ENCODE measurements around the gene MTUS2.

Gene MTUS2

GRCh38 chr13:29516012-29516411 lies 695.9 kb downstream of the MTUS2 start:
- peaks cover 93% of the 10 kb centered on the region for H3K36me3 ChIP-seq (ENCODE audit: control insufficient read depth, low read length)
- no peak overlapping the region for H3K4me2 ChIP-seq (ENCODE audit: low read length)
- no peaks in the 10 kb centered on the region for H4K20me1 ChIP-seq (ENCODE audit: control insufficient read depth, insufficient read depth, low read depth, low read length)
- H3K27ac ChIP-seq (ENCODE audit: low read depth, low read length): no peak overlapping the region
- H3K79me2 ChIP-seq (ENCODE audit: control insufficient read depth, low read length): no peaks in the 10 kb centered on the region
- no peaks in the 10 kb centered on the region for H3K9me2 ChIP-seq (replicated peaks; ENCODE audit: control insufficient read depth, low read length)
- no peaks in the 10 kb centered on the region for H3F3A ChIP-seq (ENCODE audit: control insufficient read depth, insufficient read depth)
- H3K4me1 ChIP-seq (ENCODE audit: control insufficient read depth, low read length): no peaks in the 10 kb centered on the region
- H3K27me3 ChIP-seq (ENCODE audit: control insufficient read depth, low read length): no peaks in the 10 kb centered on the region
- no peaks in the 10 kb centered on the region for H3K9me3 ChIP-seq (ENCODE audit: control insufficient read depth, insufficient read depth, low read length)
- TF ChIP-seq CTCF (IDR thresholded peaks at IDR 0.05; ENCODE audit: low read depth, low read length, poor library complexity, severe bottlenecking) (no peak), EZH2phosphoT487 (IDR thresholded peaks at IDR 0.05; ENCODE audit: borderline replicate concordance, low read length) (no peak)
- no peak overlapping the region for H3K4me3 ChIP-seq (ENCODE audit: low read length)

- Histone ChIP-seq H3K36me3 (ENCODE audit: control insufficient read depth, low read length) (peaks cover 98% of the 10 kb centered on the region), H3K27ac (ENCODE audit: low read depth, low read length) (no peak overlapping the region), H3K4me2 (ENCODE audit: low read length) (no peak overlapping the region), H4K20me1 (ENCODE audit: control insufficient read depth, insufficient read depth, low read depth, low read length) (no peaks in the 10 kb centered on the region), H3K4me1 (ENCODE audit: control insufficient read depth, low read length) (no peaks in the 10 kb centered on the region), H3K9me2 (replicated peaks; ENCODE audit: control insufficient read depth, low read length) (no peaks in the 10 kb centered on the region), H3F3A (ENCODE audit: control insufficient read depth, insufficient read depth) (no peaks in the 10 kb centered on the region), H3K9me3 (ENCODE audit: control insufficient read depth, insufficient read depth, low read length) (no peaks in the 10 kb centered on the region), H3K79me2 (ENCODE audit: control insufficient read depth, low read length) (no peaks in the 10 kb centered on the region), H3K4me3 (ENCODE audit: low read length) (no peak overlapping the region), H3K27me3 (ENCODE audit: control insufficient read depth, low read length) (no peaks in the 10 kb centered on the region)
- TF ChIP-seq EZH2phosphoT487 (IDR thresholded peaks at IDR 0.05; ENCODE audit: borderline replicate concordance, low read length) (no peak), CTCF (IDR thresholded peaks at IDR 0.05; ENCODE audit: low read depth, low read length, poor library complexity, severe bottlenecking) (no peak)
These were observed 696.7 kb downstream of the MTUS2 start for GRCh38 chr13:29516880-29517279.

- Histone ChIP-seq H3K4me2 (ENCODE audit: low read length) (no peak overlapping the region), H3K79me2 (ENCODE audit: control insufficient read depth, low read length) (no peaks in the 10 kb centered on the region), H4K20me1 (ENCODE audit: control insufficient read depth, insufficient read depth, low read depth, low read length) (no peaks in the 10 kb centered on the region), H3F3A (ENCODE audit: control insufficient read depth, insufficient read depth) (no peaks in the 10 kb centered on the region), H3K9me3 (ENCODE audit: control insufficient read depth, insufficient read depth, low read length) (no peaks in the 10 kb centered on the region), H3K27me3 (ENCODE audit: control insufficient read depth, low read length) (no peaks in the 10 kb centered on the region), H3K27ac (ENCODE audit: low read depth, low read length) (no peak overlapping the region), H3K4me1 (ENCODE audit: control insufficient read depth, low read length) (no peaks in the 10 kb centered on the region), H3K9me2 (replicated peaks; ENCODE audit: control insufficient read depth, low read length) (no peaks in the 10 kb centered on the region), H3K4me3 (ENCODE audit: low read length) (no peak overlapping the region), H3K36me3 (ENCODE audit: control insufficient read depth, low read length) (peaks cover 100% of the 10 kb centered on the region)
- TF ChIP-seq EZH2phosphoT487 (IDR thresholded peaks at IDR 0.05; ENCODE audit: borderline replicate concordance, low read length) (no peak), CTCF (IDR thresholded peaks at IDR 0.05; ENCODE audit: low read depth, low read length, poor library complexity, severe bottlenecking) (no peak)
These were observed 699.8 kb downstream of the MTUS2 start for GRCh38 chr13:29519921-29520320.

GRCh38 chr13:29520671-29521070 lies 700.5 kb downstream of the MTUS2 start:
- no peak overlapping the region for H3K4me3 ChIP-seq (ENCODE audit: low read length)
- H3K27ac ChIP-seq (ENCODE audit: low read depth, low read length): no peak overlapping the region
- no peaks in the 10 kb centered on the region for H3K9me2 ChIP-seq (replicated peaks; ENCODE audit: control insufficient read depth, low read length)
- H4K20me1 ChIP-seq (ENCODE audit: control insufficient read depth, insufficient read depth, low read depth, low read length): no peaks in the 10 kb centered on the region
- TF ChIP-seq CTCF (IDR thresholded peaks at IDR 0.05; ENCODE audit: low read depth, low read length, poor library complexity, severe bottlenecking) (no peak), EZH2phosphoT487 (IDR thresholded peaks at IDR 0.05; ENCODE audit: borderline replicate concordance, low read length) (no peak)
- H3K27me3 ChIP-seq (ENCODE audit: control insufficient read depth, low read length): no peaks in the 10 kb centered on the region
- H3K36me3 ChIP-seq (ENCODE audit: control insufficient read depth, low read length): peaks cover 100% of the 10 kb centered on the region
- no peaks in the 10 kb centered on the region for H3K79me2 ChIP-seq (ENCODE audit: control insufficient read depth, low read length)
- H3K4me2 ChIP-seq (ENCODE audit: low read length): no peak overlapping the region
- no peaks in the 10 kb centered on the region for H3F3A ChIP-seq (ENCODE audit: control insufficient read depth, insufficient read depth)
- H3K4me1 ChIP-seq (ENCODE audit: control insufficient read depth, low read length): no peaks in the 10 kb centered on the region
- no peaks in the 10 kb centered on the region for H3K9me3 ChIP-seq (ENCODE audit: control insufficient read depth, insufficient read depth, low read length)

Measured in DOHH2 (cell line).